HepG2 (cell line): ENCODE measurements around the gene TMEM267.

ENCODE experiments used
- RAD21 ChIP-seq: fragments of 450-650 bp; formaldehyde crosslinking; IDR thresholded peaks from 2 replicates; pipeline ENCODE4 v1.5.0; 2020; ENCODE audit warnings: mild to moderate bottlenecking
- SCMH1 ChIP-seq: sonication (generic); formaldehyde crosslinking; IDR thresholded peaks from 2 replicates; pipeline ENCODE4 v1.9.0; 2021; ENCODE audit warnings: missing genetic modification reagents, mild to moderate bottlenecking, borderline replicate concordance
- TF ChIP-seq, protein P1 (sequence below), 2 experiments: fragments of 450-650 bp in 1 of 2; sonication (generic) in 1 of 2; formaldehyde crosslinking in 1 of 2; IDR thresholded peaks; 2 replicates each; pipeline versions ENCODE4 v1.6.1 to v1.8.0; 2016 to 2022; ENCODE audit warnings: antibody characterized with exemption in 1 of 2, mild to moderate bottlenecking in 1 of 2, missing genetic modification reagents in 1 of 2
- TF ChIP-seq, protein P2 (sequence below): sonication (generic); formaldehyde crosslinking; IDR thresholded peaks from 2 replicates; pipeline ENCODE4 v1.4.0; 2020; ENCODE audit warnings: missing genetic modification reagents

- TF ChIP-seq, protein P1, sequence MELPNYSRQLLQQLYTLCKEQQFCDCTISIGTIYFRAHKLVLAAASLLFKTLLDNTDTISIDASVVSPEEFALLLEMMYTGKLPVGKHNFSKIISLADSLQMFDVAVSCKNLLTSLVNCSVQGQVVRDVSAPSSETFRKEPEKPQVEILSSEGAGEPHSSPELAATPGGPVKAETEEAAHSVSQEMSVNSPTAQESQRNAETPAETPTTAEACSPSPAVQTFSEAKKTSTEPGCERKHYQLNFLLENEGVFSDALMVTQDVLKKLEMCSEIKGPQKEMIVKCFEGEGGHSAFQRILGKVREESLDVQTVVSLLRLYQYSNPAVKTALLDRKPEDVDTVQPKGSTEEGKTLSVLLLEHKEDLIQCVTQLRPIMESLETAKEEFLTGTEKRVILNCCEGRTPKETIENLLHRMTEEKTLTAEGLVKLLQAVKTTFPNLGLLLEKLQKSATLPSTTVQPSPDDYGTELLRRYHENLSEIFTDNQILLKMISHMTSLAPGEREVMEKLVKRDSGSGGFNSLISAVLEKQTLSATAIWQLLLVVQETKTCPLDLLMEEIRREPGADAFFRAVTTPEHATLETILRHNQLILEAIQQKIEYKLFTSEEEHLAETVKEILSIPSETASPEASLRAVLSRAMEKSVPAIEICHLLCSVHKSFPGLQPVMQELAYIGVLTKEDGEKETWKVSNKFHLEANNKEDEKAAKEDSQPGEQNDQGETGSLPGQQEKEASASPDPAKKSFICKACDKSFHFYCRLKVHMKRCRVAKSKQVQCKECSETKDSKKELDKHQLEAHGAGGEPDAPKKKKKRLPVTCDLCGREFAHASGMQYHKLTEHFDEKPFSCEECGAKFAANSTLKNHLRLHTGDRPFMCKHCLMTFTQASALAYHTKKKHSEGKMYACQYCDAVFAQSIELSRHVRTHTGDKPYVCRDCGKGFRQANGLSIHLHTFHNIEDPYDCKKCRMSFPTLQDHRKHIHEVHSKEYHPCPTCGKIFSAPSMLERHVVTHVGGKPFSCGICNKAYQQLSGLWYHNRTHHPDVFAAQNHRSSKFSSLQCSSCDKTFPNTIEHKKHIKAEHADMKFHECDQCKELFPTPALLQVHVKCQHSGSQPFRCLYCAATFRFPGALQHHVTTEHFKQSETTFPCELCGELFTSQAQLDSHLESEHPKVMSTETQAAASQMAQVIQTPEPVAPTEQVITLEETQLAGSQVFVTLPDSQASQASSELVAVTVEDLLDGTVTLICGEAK (IDR thresholded peaks at IDR 0.05), result no peak
- TF ChIP-seq, protein P1 (CRISPR knock-in tag; IDR thresholded peaks at IDR 0.05), result no peak
- TF ChIP-seq SCMH1 (CRISPR knock-in tag) (no peak), RAD21 (CRISPR knock-in tag) (no peak)
- TF ChIP-seq, protein P2, sequence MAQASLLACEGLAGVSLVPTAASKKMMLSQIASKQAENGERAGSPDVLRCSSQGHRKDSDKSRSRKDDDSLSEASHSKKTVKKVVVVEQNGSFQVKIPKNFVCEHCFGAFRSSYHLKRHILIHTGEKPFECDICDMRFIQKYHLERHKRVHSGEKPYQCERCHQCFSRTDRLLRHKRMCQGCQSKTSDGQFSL (CRISPR knock-in tag), result no peak
These were observed 1.7 kb upstream of the TMEM267 start for GRCh38 chr5:43485406-43485805.
